Measurements from ENCODE around the gene AURKAIP1. TPM values are rescaled to one million over a fixed set of nuclear protein-coding genes. Genes with fewer than 3 reads are reported as not detected.

Gene AURKAIP1
- total and polyA plus RNA-seq, 2 of the 13 experiments (the other 11 are each of a cell fraction or from before 2014, with no cell fraction given), result 69.5 to 175 TPM

DNA sequence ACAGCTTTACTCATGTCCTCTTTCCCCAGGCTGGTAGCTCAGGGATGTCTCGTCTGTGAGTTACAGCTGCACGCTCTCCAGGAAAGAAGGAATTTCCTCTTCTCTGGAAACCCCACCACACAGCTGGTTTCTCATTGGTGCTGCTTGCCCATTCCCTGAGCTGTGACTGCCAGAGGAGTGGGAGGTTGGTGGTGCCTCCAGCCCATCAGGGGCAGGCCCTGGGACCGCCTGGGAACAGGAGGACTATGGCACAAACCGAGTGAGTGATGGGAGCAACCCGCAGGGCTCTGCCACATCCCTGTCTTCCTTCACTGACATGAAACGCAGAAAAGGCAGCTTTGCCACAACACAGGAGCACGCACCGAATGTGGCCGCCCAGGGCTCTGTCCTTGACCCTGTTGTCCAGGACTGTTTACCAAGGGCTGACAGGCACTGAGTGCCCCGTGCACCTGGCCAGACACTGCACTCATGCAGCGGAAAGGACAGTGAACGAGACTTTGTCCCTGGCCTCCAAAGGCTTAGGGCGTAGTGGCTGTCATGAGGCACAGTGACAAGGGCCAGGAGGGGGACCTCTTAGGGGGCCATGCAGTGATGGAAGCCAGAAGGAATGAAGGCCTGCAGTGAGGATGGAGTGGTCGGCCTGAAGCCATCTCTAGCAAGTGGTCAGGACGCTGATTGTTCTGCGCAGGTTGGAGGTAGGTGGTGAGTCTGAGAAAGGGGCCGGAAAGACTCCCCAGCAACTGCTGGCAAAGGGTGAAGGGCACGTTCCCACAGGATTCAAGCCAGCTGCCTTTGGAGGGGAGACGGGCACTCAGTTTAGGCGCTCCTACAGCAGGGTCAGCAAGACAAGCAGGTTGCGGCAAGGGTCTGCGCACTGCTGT lies 25.8 kb upstream of the AURKAIP1 start (continued):
- TF ChIP-seq ZFX (CRISPR knock-in tag; IDR thresholded peaks at IDR 0.05; ENCODE audit: low read depth), result peak; percentile 93
- TF ChIP-seq, protein P1, sequence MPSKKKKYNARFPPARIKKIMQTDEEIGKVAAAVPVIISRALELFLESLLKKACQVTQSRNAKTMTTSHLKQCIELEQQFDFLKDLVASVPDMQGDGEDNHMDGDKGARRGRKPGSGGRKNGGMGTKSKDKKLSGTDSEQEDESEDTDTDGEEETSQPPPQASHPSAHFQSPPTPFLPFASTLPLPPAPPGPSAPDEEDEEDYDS (CRISPR knock-in tag; IDR thresholded peaks at IDR 0.05), result peak; percentile 85
- TF ChIP-seq E2F2 (CRISPR knock-in tag; IDR thresholded peaks at IDR 0.05; ENCODE audit: borderline replicate concordance), result no peak
- TF ChIP-seq ZNF224 (CRISPR knock-in tag; IDR thresholded peaks at IDR 0.05), result no peak
- no peak for TF ChIP-seq SMARCE1 (IDR thresholded peaks at IDR 0.05; ENCODE audit: borderline replicate concordance)
- TF ChIP-seq ZFYVE20 (CRISPR knock-in tag; IDR thresholded peaks at IDR 0.05; ENCODE audit: borderline replicate concordance, low read depth), result 0 out of 2 replicates have a peak, but pooled peaks have one; percentile 41
- peak; percentile 85 for TF ChIP-seq TFDP1 (CRISPR knock-in tag; IDR thresholded peaks at IDR 0.05; ENCODE audit: borderline replicate concordance)
- TF ChIP-seq TBX2 (CRISPR knock-in tag; IDR thresholded peaks at IDR 0.05; ENCODE audit: borderline replicate concordance), result peak; percentile 87
- TF ChIP-seq HDAC2 (CRISPR knock-in tag; IDR thresholded peaks at IDR 0.05), result peak; percentile 99
- TF ChIP-seq ZNF598 (CRISPR knock-in tag; IDR thresholded peaks at IDR 0.05; ENCODE audit: borderline replicate concordance), result no peak
- TF ChIP-seq ZC3H4 (CRISPR knock-in tag; IDR thresholded peaks at IDR 0.05; ENCODE audit: borderline replicate concordance), result 0 out of 2 replicates have a peak, but pooled peaks have one; percentile 66
- TF ChIP-seq ZFP91 (CRISPR knock-in tag; IDR thresholded peaks at IDR 0.05; ENCODE audit: borderline replicate concordance), result peak; percentile 88
- peak; percentile 95 for TF ChIP-seq NR2C2 (CRISPR knock-in tag; IDR thresholded peaks at IDR 0.05; ENCODE audit: borderline replicate concordance)
- TF ChIP-seq ARNT2 (CRISPR knock-in tag; IDR thresholded peaks at IDR 0.05; ENCODE audit: low read depth), result peak; percentile 87
- peak; percentile 79; the same call in 1 of the 2 replicates for TF ChIP-seq ZNF557 (CRISPR knock-in tag; IDR thresholded peaks at IDR 0.05)
- TF ChIP-seq ELF1 (CRISPR knock-in tag; IDR thresholded peaks at IDR 0.05), result peak; percentile 74
- peak; percentile 77; the same call in 1 of the 2 replicates for TF ChIP-seq ZNF772 (CRISPR knock-in tag; IDR thresholded peaks at IDR 0.05)
- TF ChIP-seq ZNF720 (CRISPR knock-in tag; IDR thresholded peaks at IDR 0.05), result no peak
- TF ChIP-seq ZNF260 (CRISPR knock-in tag; IDR thresholded peaks at IDR 0.05; ENCODE audit: borderline replicate concordance, low read depth), result no peak
- TF ChIP-seq ZNF382 (CRISPR knock-in tag; IDR thresholded peaks at IDR 0.05; ENCODE audit: borderline replicate concordance), result no peak
- no peak for TF ChIP-seq ZNF879 (CRISPR knock-in tag; IDR thresholded peaks at IDR 0.05)
- peak; percentile 95 for TF ChIP-seq ZNF788 (CRISPR knock-in tag; IDR thresholded peaks at IDR 0.05; ENCODE audit: borderline replicate concordance)
- TF ChIP-seq KLF11 (CRISPR knock-in tag; IDR thresholded peaks at IDR 0.05), result no peak
- TF ChIP-seq RFXAP (CRISPR knock-in tag; IDR thresholded peaks at IDR 0.05; ENCODE audit: borderline replicate concordance), result peak; percentile 87; the same call in 1 of the 2 replicates
